Measurements from ENCODE around the gene HDAC4.

The HDAC4 gene

DNA sequence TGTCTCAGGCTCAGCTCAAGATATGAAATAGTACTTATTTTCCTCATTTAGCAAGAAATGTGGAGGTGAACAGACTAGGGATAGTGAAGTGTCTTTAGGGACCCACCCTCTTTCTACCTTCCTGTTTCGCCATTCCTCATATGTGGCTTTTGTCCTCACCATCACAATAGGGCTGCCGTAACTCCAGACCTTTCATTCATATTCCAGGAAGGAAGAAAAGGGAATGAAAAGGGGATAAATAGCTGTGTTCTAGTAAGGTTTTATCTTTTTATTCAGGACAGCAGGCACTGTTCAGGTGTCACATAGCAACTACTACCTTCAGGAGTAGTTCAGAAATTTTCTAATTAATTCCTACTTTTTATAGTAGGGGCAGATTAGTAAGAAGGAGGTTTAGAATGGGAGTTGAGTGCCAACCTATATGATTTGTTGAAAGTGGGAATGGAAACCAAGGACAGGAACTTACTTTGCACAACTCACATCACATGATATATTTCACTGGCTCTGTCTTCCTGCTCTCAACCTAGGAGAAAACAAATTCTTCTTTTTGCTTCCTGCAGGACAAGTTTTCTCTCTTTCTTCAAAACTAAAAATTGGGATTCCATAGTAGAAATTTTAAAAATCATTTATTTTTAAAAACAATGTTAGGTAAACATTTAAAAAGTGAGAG, 36.0 kb upstream of the HDAC4 start:
- ATAC-seq (ENCODE audit: low read depth) (no peak), DNase-seq (ENCODE audit: low spot score in 2 of 2) (no peak)
- H3K4me1 Mint-ChIP-seq, result peaks cover 3% of the 10 kb centered on the region
- peaks cover 28% of the 10 kb centered on the region for H3K27me3 Mint-ChIP-seq
- H3K27ac Mint-ChIP-seq, result no peak overlapping the region
- H3K9me3 Mint-ChIP-seq, result peaks cover 5% of the 10 kb centered on the region
- H3K4me3 Mint-ChIP-seq, result no peak overlapping the region
- no peaks in the 10 kb centered on the region for H3K36me3 Mint-ChIP-seq

DNA sequence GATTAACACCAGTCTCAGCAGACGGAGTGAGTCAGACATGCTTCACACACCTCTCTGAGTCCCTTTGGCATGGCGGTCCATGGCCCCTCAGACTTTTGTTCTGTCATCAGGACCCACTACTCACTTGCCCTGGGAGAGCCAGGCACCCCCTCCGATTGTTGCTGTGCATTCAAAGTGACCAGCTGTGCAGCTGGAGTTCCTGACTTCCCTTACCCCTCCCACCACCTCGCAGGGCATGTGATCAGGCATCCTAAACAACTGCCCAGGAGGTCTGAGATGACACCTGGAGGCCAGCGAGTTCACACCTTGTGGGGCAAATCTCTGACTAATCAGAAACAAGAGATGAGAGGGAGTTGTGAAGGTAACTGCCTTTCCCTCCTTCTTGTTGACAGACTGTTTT, 35.3 kb upstream of the HDAC4 start:
- ATAC-seq (ENCODE audit: low read depth) (no peak), DNase-seq (ENCODE audit: low spot score in 2 of 2) (no peak)
- Mint-ChIP-seq H3K27me3 (peaks cover 26% of the 10 kb centered on the region), H3K9me3 (peaks cover 5% of the 10 kb centered on the region), H3K4me1 (no peaks in the 10 kb centered on the region), H3K27ac (no peak overlapping the region), H3K36me3 (no peaks in the 10 kb centered on the region), H3K4me3 (no peak overlapping the region)

DNA sequence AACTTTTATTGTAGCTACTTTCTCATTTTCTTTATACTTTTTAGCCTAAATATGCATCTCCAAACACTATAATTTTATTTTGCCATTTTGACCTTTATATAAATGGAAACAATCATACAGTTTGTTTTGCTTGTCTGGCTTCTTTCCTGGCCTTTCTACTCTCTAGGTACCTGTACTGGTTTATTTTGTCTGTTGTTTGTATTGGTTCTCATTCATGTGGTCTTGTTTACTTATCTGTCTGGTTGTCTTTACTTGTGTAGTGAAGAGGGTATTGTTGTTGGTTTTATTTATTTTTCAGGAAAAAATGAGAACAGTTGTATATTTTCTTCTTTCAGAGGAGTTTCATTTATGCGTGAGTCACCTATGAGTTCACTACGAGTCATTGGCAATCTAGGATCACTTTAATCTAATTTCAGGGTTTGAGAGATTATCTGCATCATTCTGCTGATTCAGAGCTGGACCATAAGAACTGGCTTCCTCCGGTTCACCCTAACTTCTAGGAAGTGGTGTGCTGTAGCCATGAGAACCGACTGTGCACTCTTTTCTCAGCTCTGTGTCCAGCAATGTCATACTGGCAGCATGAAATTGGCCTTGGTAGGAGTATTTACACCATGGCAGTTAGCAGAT, 33.1 kb upstream of the HDAC4 start:
- Mint-ChIP-seq H3K4me3 (no peak overlapping the region), H3K4me1 (no peaks in the 10 kb centered on the region), H3K27ac (no peak overlapping the region), H3K27me3 (peaks cover 16% of the 10 kb centered on the region), H3K9me3 (peaks cover 5% of the 10 kb centered on the region), H3K36me3 (no peaks in the 10 kb centered on the region)
- DNase-seq (ENCODE audit: low spot score in 2 of 2) (no peak), ATAC-seq (ENCODE audit: low read depth) (no peak)

DNA sequence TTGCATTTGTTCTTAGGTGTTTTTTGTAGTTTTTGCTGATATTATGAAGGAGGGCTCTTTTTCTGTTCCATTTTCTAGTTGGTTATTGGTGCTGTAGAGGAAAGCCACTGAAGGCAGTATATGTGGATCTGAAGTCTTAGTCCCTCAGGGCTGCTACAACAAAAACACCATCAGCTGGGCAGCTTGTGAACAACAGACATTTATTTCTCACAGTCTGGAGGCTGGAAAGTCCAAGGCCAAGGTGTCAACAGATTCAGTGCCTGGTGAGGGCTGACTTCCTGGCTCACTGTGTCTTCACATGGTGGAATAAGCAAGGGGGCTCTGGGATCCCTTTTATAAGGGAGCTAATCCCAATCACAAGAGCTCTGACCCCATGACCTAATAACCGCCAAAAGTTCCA, 31.4 kb upstream of the HDAC4 start:
- ATAC-seq (ENCODE audit: low read depth), result no peak
- H3K4me3 Mint-ChIP-seq, result no peak overlapping the region
- H3K9me3 Mint-ChIP-seq, result peaks cover 5% of the 10 kb centered on the region
- H3K27ac Mint-ChIP-seq, result no peak overlapping the region
- H3K36me3 Mint-ChIP-seq, result no peaks in the 10 kb centered on the region
- no peaks in the 10 kb centered on the region for H3K4me1 Mint-ChIP-seq
- peaks cover 21% of the 10 kb centered on the region for H3K27me3 Mint-ChIP-seq
- DNase-seq (ENCODE audit: low spot score in 2 of 2), result no peak

DNA sequence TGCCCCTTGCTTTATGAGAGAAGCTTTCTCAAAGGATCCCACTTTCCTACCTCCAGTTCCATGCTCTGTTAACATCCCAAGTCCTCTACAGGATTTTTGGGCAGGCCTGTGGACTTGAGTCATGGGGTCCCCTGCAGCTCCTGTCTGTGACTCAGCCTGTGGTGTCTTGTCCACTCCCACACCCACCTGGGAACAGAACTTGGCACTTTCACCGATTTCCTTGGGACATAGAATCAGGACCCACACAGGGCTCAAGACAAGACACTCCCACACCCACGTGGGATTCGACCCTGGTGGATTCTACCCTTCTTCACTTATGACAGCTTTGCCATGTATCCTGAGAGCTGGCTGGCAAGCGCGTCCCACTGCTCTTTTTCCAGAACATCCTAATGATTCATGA, 30.7 kb upstream of the HDAC4 start:
- H3K4me3 Mint-ChIP-seq, result no peak overlapping the region
- H3K9me3 Mint-ChIP-seq, result peaks cover 5% of the 10 kb centered on the region
- no peaks in the 10 kb centered on the region for H3K36me3 Mint-ChIP-seq
- ATAC-seq (ENCODE audit: low read depth) (no peak), DNase-seq (ENCODE audit: low spot score in 2 of 2) (no peak)
- H3K27ac Mint-ChIP-seq, result no peak overlapping the region
- peaks cover 22% of the 10 kb centered on the region for H3K27me3 Mint-ChIP-seq
- H3K4me1 Mint-ChIP-seq, result no peaks in the 10 kb centered on the region

DNA sequence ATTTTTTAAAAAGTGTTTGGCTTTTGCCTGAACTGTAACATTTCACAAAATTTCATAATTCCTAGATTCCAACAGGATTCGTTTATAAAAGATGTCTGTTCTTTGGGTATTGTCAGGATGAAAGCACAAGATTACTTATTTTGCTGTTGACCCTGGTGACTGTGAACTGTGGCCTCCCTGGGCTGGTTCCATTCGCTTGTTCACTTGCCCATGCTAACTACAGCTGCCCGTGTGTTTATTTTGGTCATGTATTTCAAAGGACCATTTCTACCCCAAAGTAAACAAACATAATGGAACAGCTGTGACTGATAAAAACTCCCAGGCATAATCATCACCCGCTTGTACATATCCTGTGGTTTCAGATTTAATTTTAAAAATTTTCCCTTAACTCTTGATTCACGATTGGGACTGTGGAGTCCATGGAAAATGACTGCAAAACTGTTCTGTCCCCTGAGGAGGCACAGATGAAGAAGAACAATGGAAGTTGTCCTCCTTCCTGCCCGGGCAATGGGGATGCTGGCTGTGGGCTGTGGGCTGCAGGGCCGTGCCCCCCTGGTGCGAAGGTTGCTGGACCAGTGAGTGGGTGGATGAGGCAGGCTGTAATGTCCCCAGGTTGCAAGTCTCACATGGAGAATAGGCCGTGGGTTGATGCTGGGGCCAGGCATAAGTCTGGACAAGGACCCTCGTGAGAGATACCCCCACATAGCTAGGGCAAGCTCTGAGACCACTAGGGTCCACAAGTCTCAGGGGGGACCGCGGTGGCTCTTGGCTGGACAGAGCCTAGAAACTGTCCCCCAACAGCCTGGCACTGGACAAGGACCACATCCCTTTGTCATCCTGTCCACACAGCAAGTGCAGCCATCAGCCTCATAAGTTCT, 28.9 kb upstream of the HDAC4 start:
- ATAC-seq (ENCODE audit: low read depth) (no peak), DNase-seq (ENCODE audit: low spot score in 2 of 2) (no peak)
- Mint-ChIP-seq H3K4me1 (no peaks in the 10 kb centered on the region), H3K4me3 (no peak overlapping the region), H3K9me3 (peaks cover 5% of the 10 kb centered on the region), H3K36me3 (no peaks in the 10 kb centered on the region), H3K27me3 (peaks cover 25% of the 10 kb centered on the region), H3K27ac (no peak overlapping the region)

DNA sequence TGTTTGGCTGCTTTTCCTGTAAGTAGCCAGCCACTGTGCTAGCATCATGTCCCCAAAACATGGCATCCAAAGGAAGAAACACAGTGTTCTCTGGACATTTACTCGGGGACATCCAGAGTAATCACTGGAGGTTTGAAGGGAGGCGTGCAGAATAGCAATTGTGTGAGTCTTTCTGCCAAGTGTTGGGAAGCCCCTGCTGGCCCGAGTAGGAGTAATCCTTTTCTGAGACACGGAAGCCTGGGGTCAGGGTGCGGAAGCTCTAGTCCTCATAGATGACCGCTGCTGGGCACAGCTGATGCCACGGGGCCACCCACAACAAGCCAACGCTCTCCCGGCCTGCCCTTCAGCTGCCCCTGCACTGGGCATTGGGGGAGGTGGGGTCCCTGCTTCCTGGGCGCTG, 24.8 kb upstream of the HDAC4 start:
- H3K9me3 Mint-ChIP-seq, result no peaks in the 10 kb centered on the region
- no peaks in the 10 kb centered on the region for H3K36me3 Mint-ChIP-seq
- no peaks in the 10 kb centered on the region for H3K4me1 Mint-ChIP-seq
- no peak for ATAC-seq (ENCODE audit: low read depth)
- peaks cover 26% of the 10 kb centered on the region for H3K27me3 Mint-ChIP-seq
- no peak overlapping the region for H3K27ac Mint-ChIP-seq
- no peak for DNase-seq (ENCODE audit: low spot score in 2 of 2)
- H3K4me3 Mint-ChIP-seq, result no peak overlapping the region

DNA sequence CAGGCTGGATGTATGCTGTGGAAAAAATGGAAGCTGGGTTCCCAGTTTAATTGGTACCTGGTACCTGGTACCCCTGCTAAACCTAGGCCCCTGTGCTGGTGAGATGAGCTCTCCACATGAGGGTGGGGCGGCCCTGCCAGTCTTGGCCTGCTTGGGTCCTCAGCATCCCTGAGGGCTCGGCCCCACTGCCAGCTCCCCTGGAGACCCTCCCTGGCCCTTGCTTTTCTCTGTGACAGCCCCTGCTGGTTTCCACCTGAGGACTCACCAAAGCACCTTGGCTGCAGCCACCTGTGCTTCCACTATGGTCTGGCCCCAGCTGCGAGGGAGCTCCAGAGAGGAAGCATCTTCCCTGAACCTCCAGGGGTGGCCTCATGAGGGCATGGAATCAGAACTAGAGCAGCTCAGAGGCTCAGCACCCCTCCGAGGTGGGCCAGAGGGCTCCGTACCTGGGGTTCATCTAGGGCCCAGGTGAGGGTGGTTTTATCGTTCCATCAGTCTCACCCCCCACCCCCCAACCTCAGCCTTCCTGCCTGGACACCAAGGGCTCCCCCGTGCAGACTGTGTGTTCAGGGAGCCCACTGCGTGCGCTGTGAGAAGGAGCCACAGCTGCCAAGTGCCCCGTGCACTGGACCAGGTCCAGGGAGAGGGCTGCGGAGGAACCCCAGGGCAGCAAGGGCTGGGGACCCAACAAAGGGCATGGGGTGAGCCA, 23.7 kb upstream of the HDAC4 start:
- H3K27me3 Mint-ChIP-seq, result peaks cover 24% of the 10 kb centered on the region
- H3K27ac Mint-ChIP-seq, result no peak overlapping the region
- H3K4me3 Mint-ChIP-seq, result no peak overlapping the region
- DNase-seq (ENCODE audit: low spot score in 2 of 2) (no peak), ATAC-seq (ENCODE audit: low read depth) (no peak)
- H3K36me3 Mint-ChIP-seq, result no peaks in the 10 kb centered on the region
- H3K4me1 Mint-ChIP-seq, result no peaks in the 10 kb centered on the region
- H3K9me3 Mint-ChIP-seq, result no peaks in the 10 kb centered on the region

DNA sequence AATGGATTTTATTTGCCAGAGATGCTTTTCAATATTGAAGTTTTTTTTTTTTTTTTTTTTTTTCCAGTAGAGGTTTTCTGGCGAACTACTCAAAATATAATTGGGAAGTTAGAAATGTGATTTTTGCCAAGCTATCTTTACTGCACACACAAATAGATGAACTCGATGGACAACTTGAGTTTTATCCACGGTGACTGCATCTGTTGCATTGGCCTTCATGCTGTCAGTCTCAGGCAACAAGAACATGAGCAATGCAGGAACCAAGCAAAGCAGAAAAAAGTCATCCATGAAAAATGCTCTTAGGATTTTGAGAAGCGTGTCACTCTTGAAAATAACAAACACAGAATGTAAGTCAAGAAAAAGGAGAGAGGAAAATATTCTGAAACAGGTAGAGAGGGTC, 22.7 kb upstream of the HDAC4 start:
- Mint-ChIP-seq H3K9me3 (no peaks in the 10 kb centered on the region), H3K4me3 (no peak overlapping the region), H3K27ac (no peak overlapping the region), H3K27me3 (peaks cover 26% of the 10 kb centered on the region), H3K36me3 (no peaks in the 10 kb centered on the region), H3K4me1 (no peaks in the 10 kb centered on the region)
- ATAC-seq (ENCODE audit: low read depth) (no peak), DNase-seq (ENCODE audit: low spot score in 2 of 2) (no peak)

DNA sequence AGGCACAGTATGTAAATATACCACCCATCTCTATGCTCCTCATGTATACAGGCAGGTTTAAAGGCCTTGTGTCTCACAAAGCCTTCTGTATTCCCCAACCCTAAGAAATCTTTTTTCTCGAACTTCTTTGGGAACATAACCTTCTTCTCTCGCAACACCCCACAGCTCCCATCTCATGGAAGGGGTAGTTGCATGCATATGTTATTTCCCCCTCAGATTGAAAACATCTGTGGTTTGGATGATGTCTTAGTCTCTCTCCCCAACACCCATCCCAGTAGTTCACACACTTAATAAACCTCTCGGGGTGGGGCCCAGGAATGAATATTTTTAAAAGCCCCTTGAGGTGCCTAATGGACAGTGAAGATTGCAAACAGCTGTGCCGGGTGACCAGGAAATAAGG, 21.0 kb upstream of the HDAC4 start:
- Mint-ChIP-seq H3K4me3 (no peak overlapping the region), H3K27me3 (peaks cover 19% of the 10 kb centered on the region), H3K36me3 (no peaks in the 10 kb centered on the region), H3K4me1 (no peaks in the 10 kb centered on the region), H3K27ac (no peak overlapping the region), H3K9me3 (no peaks in the 10 kb centered on the region)
- DNase-seq (ENCODE audit: low spot score in 2 of 2) (no peak), ATAC-seq (ENCODE audit: low read depth) (no peak)

DNA sequence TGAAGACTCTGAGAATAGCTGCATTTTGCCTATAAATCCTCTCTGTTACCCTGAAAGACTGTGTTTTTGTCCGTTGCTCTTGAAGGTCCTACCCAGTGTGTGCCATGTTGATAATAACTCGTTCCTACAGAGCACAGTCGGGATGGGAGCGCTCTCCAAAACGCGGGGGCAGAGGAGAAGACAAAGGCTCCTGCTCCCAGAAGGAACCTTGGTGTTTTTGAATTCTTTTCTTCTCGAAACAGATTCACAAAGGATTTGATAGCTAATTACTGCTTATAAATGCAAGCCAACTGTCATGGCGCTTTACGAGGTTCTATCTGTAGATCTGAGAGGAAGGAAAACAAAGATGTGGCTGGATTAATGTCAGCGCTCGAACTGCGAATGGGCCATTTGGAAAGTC, 19.3 kb upstream of the HDAC4 start:
- no peaks in the 10 kb centered on the region for H3K4me1 Mint-ChIP-seq
- ATAC-seq (ENCODE audit: low read depth) (no peak), DNase-seq (ENCODE audit: low spot score in 2 of 2) (no peak)
- H3K9me3 Mint-ChIP-seq, result no peaks in the 10 kb centered on the region
- H3K27me3 Mint-ChIP-seq, result peaks cover 20% of the 10 kb centered on the region
- H3K36me3 Mint-ChIP-seq, result no peaks in the 10 kb centered on the region
- H3K27ac Mint-ChIP-seq, result no peak overlapping the region
- H3K4me3 Mint-ChIP-seq, result no peak overlapping the region

DNA sequence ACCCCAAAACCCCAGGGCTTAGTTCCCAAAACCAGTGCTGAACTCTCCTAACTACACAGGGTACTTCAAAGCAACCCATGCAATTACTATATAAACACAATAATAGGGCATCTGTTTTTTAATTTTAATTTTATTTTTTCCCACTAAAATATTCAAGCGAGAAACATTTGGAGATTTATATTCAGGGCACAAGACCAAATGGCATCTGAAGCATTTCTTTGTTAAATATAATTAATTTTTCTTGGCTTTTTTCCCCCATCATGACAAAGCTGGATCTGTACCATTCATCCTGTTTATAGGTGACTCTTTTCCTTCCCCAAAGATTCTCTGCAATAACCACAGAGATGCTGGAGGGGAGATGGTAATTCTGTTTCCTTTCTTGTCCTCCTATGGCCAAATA, 18.1 kb upstream of the HDAC4 start:
- peaks cover 20% of the 10 kb centered on the region for H3K27me3 Mint-ChIP-seq
- no peaks in the 10 kb centered on the region for H3K4me1 Mint-ChIP-seq
- peaks cover 3% of the 10 kb centered on the region for H3K36me3 Mint-ChIP-seq
- no peak for DNase-seq (ENCODE audit: low spot score in 2 of 2)
- no peak overlapping the region for H3K27ac Mint-ChIP-seq
- H3K4me3 Mint-ChIP-seq, result no peak overlapping the region
- no peak for ATAC-seq (ENCODE audit: low read depth)
- peaks cover 3% of the 10 kb centered on the region for H3K9me3 Mint-ChIP-seq

DNA sequence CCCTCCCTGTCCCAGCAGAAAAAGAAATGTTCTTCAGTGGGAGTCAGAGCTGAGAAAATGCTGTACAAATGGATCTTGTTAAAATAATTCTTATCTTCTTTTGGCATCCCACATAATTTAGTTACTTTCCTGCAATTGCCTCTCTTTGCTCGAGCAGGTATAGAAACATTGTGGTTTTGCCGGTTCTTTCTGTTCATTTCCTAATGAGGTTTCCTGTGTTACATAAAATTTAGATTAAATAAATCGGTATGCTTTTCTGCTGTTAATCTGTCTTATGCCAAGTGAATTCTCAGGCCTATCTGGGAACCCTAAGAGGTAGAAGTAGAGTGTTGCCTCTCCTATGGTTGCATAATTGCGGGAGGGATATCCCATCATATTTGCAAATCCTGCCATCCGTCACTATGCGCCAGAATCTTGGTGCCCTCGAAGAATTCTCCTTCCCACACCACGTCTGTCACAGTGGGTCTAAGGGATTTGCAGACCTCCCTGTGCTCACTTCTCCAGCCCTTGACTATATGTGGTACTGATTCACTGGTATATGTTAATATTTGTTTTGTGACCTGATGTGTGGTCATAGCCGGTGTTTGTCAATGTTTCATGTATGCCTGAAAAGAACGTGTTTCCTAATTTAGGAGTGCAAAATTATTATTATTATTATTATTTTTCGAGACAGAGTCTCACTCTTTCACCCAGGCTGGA, 12.2 kb upstream of the HDAC4 start:
- H3K27me3 Mint-ChIP-seq, result peaks cover 21% of the 10 kb centered on the region
- no peak for DNase-seq (ENCODE audit: low spot score in 2 of 2)
- H3K4me1 Mint-ChIP-seq, result no peaks in the 10 kb centered on the region
- peaks cover 10% of the 10 kb centered on the region for H3K9me3 Mint-ChIP-seq
- H3K4me3 Mint-ChIP-seq, result no peak overlapping the region
- ATAC-seq (ENCODE audit: low read depth), result no peak
- H3K36me3 Mint-ChIP-seq, result peaks cover 6% of the 10 kb centered on the region
- H3K27ac Mint-ChIP-seq, result no peak overlapping the region

Data from memory B cell (primary cell).